Ectodermal cell (in vitro differentiated cells): ENCODE measurements around the gene PEF1.

Experiments used
- H3K27ac ChIP-seq: 2 replicates; pipeline ENCODE4 v1.7.0; 2013; ENCODE audit warnings: mild to moderate bottlenecking, low read depth, low read length; ENCODE audit not compliant: insufficient read depth, poor library complexity, severe bottlenecking
- H3K27me3 ChIP-seq: 2 replicates; pipeline ENCODE4 v1.7.0; 2013; ENCODE audit warnings: mild to moderate bottlenecking, low read length; ENCODE audit not compliant: insufficient read depth, control insufficient read depth, poor library complexity, severe bottlenecking
- H3K36me3 ChIP-seq: one replicate; pipeline ENCODE4 v1.7.0; 2013; ENCODE audit warnings: low read length; ENCODE audit not compliant: control insufficient read depth, insufficient read depth
- H3K4me1 ChIP-seq: one replicate; pipeline ENCODE4 v1.7.0; 2013; ENCODE audit warnings: low read length; ENCODE audit not compliant: control insufficient read depth, insufficient read depth
- H3K4me3 ChIP-seq: 2 replicates; pipeline ENCODE4 v1.7.0; 2013; ENCODE audit warnings: low read depth, low read length, control low read depth; ENCODE audit not compliant: insufficient read depth
- H3K9me3 ChIP-seq: 2 replicates; pipeline ENCODE4 v1.7.0; 2013; ENCODE audit warnings: mild to moderate bottlenecking, low read length, moderate library complexity; ENCODE audit not compliant: control insufficient read depth
- WGBS, 2 experiments: methylation state at CpG; one replicate each; pipeline ENCODE4 v1.1.7; 2013; ENCODE audit warnings: missing lambda C conversion rate in 2 of 2; 5-methylcytosine and 5-hydroxymethylcytosine counted together

Gene PEF1

DNA sequence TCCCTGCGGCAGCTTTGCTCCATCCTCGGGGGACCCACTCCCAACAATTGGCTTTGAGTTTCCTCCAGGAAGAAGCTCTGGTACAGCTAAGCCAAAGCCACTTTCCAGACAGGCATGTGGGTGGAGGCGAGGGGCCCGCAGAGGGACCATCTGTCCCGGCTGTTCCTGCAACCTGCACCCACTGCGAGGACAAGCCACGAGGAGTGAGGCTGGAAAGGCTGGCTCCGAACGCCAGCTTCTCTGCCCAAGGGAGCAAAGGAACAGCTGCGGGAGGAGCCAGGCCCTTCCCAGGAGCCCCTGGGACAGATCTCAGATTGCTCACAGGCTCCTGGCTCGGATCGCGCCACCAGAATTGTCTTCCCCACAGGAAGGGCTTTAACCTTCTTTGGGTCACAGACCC, 28.3 kb upstream of the PEF1 start:
- H3K36me3 ChIP-seq = no peaks in the 10 kb centered on the region

DNA sequence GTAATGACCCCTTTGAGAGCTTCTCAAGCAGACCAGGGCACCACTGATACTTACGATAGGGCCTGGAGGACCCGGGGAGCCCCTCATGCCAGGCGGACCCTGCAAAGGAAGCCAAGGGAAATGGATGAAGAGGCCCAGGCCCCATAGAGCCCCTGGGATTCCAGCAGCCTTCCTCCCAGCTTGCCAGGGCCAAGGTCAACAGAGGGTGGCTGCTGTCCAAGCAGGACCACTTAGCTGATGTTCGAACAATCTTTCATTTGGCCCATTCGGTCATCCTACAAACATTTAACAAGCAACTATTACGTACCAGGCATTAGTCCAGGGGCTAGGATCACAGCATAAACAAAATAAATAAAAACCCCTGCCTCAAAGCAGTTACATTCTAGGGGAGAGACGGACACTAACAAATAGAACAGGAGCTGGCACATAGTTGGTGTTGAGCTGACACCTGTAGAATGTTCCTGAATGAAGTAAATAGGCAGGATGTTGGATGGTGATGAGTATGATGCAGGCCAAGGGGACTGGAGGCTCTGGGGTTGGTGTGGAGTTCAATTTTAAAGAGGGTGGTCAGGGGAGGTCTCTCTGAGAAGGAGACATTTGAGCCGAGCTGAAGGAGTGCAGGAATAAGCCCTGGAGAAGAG, 27.0 kb upstream of the PEF1 start:
- no peak overlapping the region for H3K27ac ChIP-seq
- no peaks in the 10 kb centered on the region for H3K9me3 ChIP-seq
- no peaks in the 10 kb centered on the region for H3K27me3 ChIP-seq
- no peaks in the 10 kb centered on the region for H3K36me3 ChIP-seq
- no peak overlapping the region for H3K4me3 ChIP-seq
- peaks cover 4% of the 10 kb centered on the region for H3K4me1 ChIP-seq
- WGBS, 2 experiments = 92 to 94% methylated on average over 8 of the region's 8 CpGs

More for the DNA sequence above, 28.3 kb upstream of the PEF1 start:
- H3K4me3 ChIP-seq = no peak overlapping the region
- WGBS, 2 experiments = 84 to 89% methylated on average over 13 of the region's 13 CpGs
- no peaks in the 10 kb centered on the region for H3K4me1 ChIP-seq
- H3K9me3 ChIP-seq = no peaks in the 10 kb centered on the region
- H3K27ac ChIP-seq = no peak overlapping the region
- H3K27me3 ChIP-seq = no peaks in the 10 kb centered on the region

DNA sequence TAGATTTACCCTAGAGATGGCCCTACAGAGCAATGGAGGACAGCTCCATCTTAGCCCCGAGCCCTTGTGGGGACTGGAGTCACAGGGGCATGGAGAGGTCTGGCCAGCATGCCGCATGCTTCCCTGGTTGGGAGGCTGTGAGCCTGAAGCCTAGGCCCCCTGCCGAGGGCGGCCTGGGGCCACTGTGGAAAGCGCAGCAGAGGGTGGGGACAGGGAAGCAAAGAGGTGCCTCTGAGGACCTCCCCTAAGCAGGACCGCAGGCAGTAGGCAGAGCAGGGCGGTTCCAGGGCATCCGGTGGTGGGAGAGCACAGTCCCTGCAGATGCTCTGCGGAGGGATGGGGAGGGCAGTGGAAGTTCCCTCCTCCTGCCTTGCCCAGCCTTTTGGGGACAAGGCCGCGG, 26.5 kb upstream of the PEF1 start:
- Histone ChIP-seq H3K27me3 (no peaks in the 10 kb centered on the region), H3K4me1 (peaks cover 8% of the 10 kb centered on the region), H3K27ac (no peak overlapping the region), H3K9me3 (no peaks in the 10 kb centered on the region), H3K36me3 (no peaks in the 10 kb centered on the region), H3K4me3 (no peak overlapping the region)
- WGBS, 2 experiments = 91% methylated on average over 11 of the region's 11 CpGs

DNA sequence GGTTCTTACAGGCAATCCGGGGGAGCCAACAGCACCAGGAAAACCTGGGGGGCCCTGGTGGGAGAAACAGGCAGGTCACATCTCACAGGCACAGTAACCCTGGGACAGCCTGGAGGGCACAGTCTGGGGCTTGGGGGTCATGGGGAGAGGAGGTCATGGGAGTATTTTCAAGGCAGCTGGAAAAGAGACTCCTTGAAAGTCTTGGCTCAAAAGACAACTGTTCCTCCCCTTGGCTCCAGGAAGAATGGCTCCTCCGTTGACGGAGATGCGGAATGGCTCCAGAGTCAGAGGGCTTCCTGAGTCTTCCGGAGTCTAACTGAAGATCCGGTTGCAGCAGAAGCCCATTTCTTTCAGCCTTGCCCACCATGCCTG, 25.9 kb upstream of the PEF1 start:
- H3K36me3 ChIP-seq = no peaks in the 10 kb centered on the region
- no peak overlapping the region for H3K4me3 ChIP-seq
- peaks cover 8% of the 10 kb centered on the region for H3K4me1 ChIP-seq
- H3K9me3 ChIP-seq = no peaks in the 10 kb centered on the region
- 92 to 93% methylated on average over 6 of the region's 6 CpGs for WGBS, 2 experiments
- H3K27ac ChIP-seq = no peak overlapping the region
- no peaks in the 10 kb centered on the region for H3K27me3 ChIP-seq

DNA sequence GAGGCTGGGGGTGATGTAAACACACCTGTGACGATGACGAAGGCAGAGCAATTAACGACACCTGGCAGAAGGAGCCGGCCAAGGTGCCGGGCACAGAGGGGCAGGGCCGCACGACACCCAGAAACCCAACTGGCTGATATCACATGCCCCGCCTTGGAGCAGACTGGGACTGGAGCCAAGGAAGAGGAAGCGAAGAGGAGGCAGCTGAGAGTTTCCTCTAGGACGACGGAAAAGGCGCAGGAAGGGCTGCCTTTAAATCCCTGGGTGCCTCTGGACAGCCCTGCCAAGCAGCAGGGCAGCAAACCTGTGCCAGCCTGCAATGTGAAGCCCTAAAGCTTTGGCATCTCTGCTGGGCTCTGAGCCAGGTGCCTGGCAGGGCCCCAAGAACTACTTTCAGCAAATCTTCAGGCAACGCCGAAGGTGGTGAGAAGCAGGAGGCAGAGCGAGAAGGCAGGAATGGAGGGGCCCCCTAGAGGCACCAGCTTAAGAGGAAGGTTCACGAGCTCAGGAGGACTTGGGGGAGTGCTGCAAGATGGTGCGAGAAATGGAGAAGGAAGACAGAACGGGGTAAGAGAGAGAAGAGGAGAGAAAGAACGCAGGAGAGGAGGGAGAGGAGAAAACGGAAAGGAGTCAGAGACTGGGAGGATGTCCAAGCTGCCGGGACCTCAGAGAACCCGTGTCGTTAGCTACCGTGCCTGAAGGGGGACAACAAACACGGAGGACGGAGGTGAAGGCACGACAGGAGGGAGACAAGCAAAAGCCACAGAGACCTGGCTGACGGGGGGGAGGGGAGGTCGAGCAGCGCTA, 25.3 kb upstream of the PEF1 start:
- Histone ChIP-seq H3K4me1 (peaks cover 8% of the 10 kb centered on the region), H3K36me3 (no peaks in the 10 kb centered on the region), H3K27me3 (no peaks in the 10 kb centered on the region), H3K4me3 (no peak overlapping the region), H3K27ac (no peak overlapping the region), H3K9me3 (no peaks in the 10 kb centered on the region)
- 70 to 71% methylated on average over 30 of the region's 30 CpGs for WGBS, 2 experiments

DNA sequence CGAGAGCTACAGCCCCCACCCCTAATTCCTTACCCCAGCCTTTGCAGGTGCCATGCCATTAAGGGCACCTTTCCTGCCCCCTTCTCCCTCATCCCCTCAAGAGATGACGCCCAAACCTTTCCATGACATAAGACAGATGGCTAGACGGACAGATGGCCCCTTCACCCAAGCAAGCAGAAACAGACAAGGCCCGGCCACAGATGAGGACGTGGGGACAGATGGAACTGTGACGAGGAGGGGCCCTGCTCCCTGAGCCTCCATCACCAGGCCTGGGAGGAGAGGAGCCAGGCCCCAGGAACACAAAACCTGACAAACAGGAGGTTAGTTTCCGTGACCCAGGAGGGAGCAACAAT, 24.7 kb upstream of the PEF1 start:
- H3K27me3 ChIP-seq = no peaks in the 10 kb centered on the region
- no peak overlapping the region for H3K27ac ChIP-seq
- H3K9me3 ChIP-seq = no peaks in the 10 kb centered on the region
- no peaks in the 10 kb centered on the region for H3K36me3 ChIP-seq
- peaks cover 8% of the 10 kb centered on the region for H3K4me1 ChIP-seq
- H3K4me3 ChIP-seq = no peak overlapping the region
- 91 to 92% methylated on average over 7 of the region's 7 CpGs for WGBS, 2 experiments

DNA sequence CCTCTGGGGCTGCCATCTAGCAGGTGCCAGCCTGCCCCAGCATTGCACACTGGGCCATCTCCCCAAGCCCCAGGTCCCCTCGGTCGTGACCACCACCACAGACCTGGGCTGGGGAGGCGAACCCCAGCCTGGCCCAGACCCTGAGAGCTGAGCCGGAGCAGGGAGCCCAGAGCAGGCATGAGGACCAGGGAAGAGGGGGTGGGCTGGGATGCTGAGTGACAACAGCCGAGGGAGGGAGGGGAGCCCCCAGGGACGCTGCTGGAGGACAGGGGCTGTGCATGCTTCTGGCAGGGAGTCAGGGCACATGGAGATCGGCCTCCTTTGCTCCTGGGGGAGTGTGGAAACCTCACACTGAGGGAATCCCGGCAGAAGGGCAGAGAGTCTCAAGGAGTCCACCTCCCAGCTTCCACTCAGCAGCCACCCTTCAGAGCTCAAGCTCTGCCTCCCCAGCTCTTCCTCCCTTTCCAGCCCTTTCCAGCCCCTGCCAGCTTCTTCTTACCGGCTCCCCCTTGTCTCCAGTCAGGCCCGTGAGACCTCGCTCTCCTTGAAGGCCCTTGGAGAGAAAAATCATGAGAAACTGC, 23.7 kb upstream of the PEF1 start:
- no peak overlapping the region for H3K27ac ChIP-seq
- no peaks in the 10 kb centered on the region for H3K9me3 ChIP-seq
- H3K36me3 ChIP-seq = no peaks in the 10 kb centered on the region
- WGBS, 2 experiments = 85 to 87% methylated on average over 11 of the region's 11 CpGs
- no peaks in the 10 kb centered on the region for H3K27me3 ChIP-seq
- no peak overlapping the region for H3K4me3 ChIP-seq
- H3K4me1 ChIP-seq = peaks cover 8% of the 10 kb centered on the region

DNA sequence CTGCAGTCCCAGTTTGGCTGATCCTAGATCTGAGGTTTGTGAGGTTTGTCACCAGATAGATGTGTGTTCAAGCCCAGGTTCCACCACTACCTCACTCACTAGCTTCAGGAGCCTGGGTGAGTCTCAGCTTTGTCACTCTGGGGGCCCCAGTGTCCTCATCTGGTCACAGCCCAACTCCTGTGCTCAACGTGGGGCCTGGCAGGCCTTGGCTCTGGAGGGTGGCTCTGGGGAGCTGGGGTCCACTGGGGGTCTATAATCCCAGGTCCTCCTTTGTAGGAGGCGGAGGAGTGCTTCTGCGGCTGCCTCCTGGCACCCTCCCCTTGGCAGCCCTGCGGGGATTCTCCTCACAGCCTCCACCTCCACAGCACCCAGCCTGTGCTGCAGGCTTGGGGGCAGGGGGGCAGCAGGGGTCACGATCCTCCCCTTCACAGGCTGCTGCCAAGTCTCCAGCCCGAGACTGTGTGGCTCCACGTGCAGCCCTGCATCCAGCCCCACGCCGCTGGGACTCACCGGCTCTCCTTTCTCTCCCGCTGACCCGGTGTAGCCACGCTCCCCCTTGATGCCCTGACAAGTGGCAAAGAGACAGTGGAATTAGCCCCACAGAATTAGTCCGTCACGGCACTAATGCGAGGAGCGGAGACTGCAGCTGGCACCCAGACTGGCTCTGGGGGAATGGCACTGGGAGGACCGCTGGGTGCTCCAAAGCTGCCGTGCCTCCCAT, 22.5 kb upstream of the PEF1 start:
- WGBS, 2 experiments = 84 to 87% methylated on average over 19 of the region's 19 CpGs
- Histone ChIP-seq H3K4me1 (peaks cover 8% of the 10 kb centered on the region), H3K27ac (no peak overlapping the region), H3K4me3 (no peak overlapping the region), H3K9me3 (no peaks in the 10 kb centered on the region), H3K36me3 (no peaks in the 10 kb centered on the region), H3K27me3 (no peaks in the 10 kb centered on the region)

DNA sequence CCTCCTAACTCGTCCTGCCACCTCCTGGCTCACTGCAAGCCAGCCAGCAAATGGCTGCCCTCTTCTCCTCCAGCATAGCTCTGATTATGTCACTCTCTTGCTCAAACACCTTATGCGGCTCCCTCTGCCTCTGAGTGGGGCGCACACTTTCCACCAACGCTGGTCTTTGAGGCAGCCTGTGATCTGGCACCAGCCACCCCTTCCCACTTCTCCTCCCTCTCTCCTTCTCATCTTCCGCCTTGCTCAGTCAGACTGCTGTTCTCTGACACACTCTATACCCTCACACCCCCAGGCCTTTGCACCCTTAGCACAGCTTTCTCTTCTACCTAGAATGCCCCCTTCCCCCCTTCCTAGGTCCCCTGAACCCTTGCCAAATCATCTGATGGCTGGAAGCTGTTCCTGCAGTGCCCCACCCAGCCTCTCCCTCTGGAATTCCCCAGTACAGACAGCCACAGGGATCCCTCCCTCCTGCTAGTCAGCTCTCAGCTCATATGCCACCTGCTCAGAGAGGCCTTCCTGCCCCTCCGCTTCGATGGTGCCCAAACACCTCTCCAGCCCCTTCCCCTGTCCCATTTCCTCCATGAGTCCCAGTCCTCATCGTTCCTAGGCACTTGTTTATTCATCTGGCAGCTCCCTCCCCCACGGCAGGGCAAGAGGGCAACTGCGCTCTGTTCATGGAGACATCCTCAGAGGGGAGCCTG, 21.7 kb upstream of the PEF1 start:
- 63 to 69% methylated on average over 10 of the region's 10 CpGs for WGBS, 2 experiments
- Histone ChIP-seq H3K4me1 (peaks cover 8% of the 10 kb centered on the region), H3K27me3 (no peaks in the 10 kb centered on the region), H3K27ac (no peak overlapping the region), H3K9me3 (no peaks in the 10 kb centered on the region), H3K36me3 (no peaks in the 10 kb centered on the region), H3K4me3 (no peak overlapping the region)
